ENCODE results near the gene CADM1. TPM values are rescaled to one million over a fixed set of nuclear protein-coding genes. Genes with fewer than 3 reads are reported as not detected.

The CADM1 gene
- total RNA-seq, 1 experiment from 2014 or later, result 0.79 TPM

- Histone ChIP-seq H3K9ac (ENCODE audit: low read length) (no peak overlapping the region), H3K4me2 (ENCODE audit: low read length) (no peak overlapping the region), H3K9me3 (ENCODE audit: control insufficient read depth in 1 of 2, insufficient read depth in 1 of 2, low read depth in 1 of 2, low read length in 2 of 2) (peaks cover 0 to 11% of the 10 kb centered on the region in 2 experiments; a peak in 2 of 4 replicates), H3K4me1 (ENCODE audit: control insufficient read depth in 1 of 2, insufficient read depth in 2 of 2, low read length in 2 of 2) (no peaks in the 10 kb centered on the region), H3K9me2 (ENCODE audit: insufficient read depth) (no peaks in the 10 kb centered on the region), H3K36me3 (ENCODE audit: control insufficient read depth in 1 of 2, insufficient read depth in 2 of 2, low read length in 2 of 2) (no peaks in the 10 kb centered on the region), H3K4me3 (replicated peaks in 1 of 2; ENCODE audit: low read depth in 1 of 2, low read length in 2 of 2) (no peak overlapping the region), H3K27ac (ENCODE audit: low read depth, low read length) (no peak overlapping the region), H3K27me3 (ENCODE audit: insufficient read depth, low read length) (no peaks in the 10 kb centered on the region), H4K20me1 (ENCODE audit: insufficient read depth) (no peaks in the 10 kb centered on the region), H2AFZ (ENCODE audit: low read depth, low read length, poor library complexity, severe bottlenecking) (no peak overlapping the region), H3K79me2 (ENCODE audit: insufficient read depth, low read length) (no peaks in the 10 kb centered on the region)
- RAD21 ChIA-PET (ENCODE audit: low non-redundant PET in 1 of 2, low total read pairs in 2 of 2, uncharacterized antibody in 2 of 2, unreplicated experiment in 2 of 2), result no interaction called here
- DNase-seq (ENCODE audit: low read depth, low spot score) (no peak), ATAC-seq (no peak)
- POLR2A ChIA-PET, result no interaction called here
- no peak for TF ChIP-seq POLR2AphosphoS5 (IDR thresholded peaks at IDR 0.05; ENCODE audit: low read depth, low read length)
- TF ChIP-seq TCF7L2 (IDR thresholded peaks at IDR 0.05; ENCODE audit: borderline replicate concordance, extremely low read depth, insufficient read depth, insufficient read length), result no peak
- no peak for TF ChIP-seq ZFX (IDR thresholded peaks at IDR 0.05)
- TF ChIP-seq, protein P1, sequence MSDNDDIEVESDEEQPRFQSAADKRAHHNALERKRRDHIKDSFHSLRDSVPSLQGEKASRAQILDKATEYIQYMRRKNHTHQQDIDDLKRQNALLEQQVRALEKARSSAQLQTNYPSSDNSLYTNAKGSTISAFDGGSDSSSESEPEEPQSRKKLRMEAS (IDR thresholded peaks at IDR 0.05), result no peak
- no peak for TF ChIP-seq SP1 (IDR thresholded peaks at IDR 0.05; ENCODE audit: low read depth)
- TF ChIP-seq CEBPB (IDR thresholded peaks at IDR 0.05; ENCODE audit: low read depth), result no peak
- TF ChIP-seq SRF (IDR thresholded peaks at IDR 0.05; ENCODE audit: low read depth), result no peak
- TF ChIP-seq POLR2A (IDR thresholded peaks at IDR 0.05; ENCODE audit: borderline replicate concordance, extremely low read depth, insufficient read depth, insufficient read length), result no peak
- TF ChIP-seq EZH2phosphoT487 (IDR thresholded peaks at IDR 0.05; ENCODE audit: borderline replicate concordance), result no peak
- no peak for TF ChIP-seq JUND (IDR thresholded peaks at IDR 0.05)
- TF ChIP-seq SIN3A (IDR thresholded peaks at IDR 0.05; ENCODE audit: low read depth), result no peak
- no peak for TF ChIP-seq FOSL1 (IDR thresholded peaks at IDR 0.05; ENCODE audit: low read depth)
- no peak for TF ChIP-seq YY1 (IDR thresholded peaks at IDR 0.05; ENCODE audit: extremely low read depth, insufficient replicate concordance, low read depth, low read length)
- TF ChIP-seq EGR1 (IDR thresholded peaks at IDR 0.05; ENCODE audit: low read depth), result no peak
- no peak for TF ChIP-seq ELF1 (IDR thresholded peaks at IDR 0.05; ENCODE audit: borderline replicate concordance, low read depth)
- BruUV-seq (replicated peaks), result no TSS peak
- intact Hi-C loops (cut with micrococcal nuclease), result no loop called here
- CTCF ChIA-PET, result no interaction called here
These were observed 34.9 kb downstream of the CADM1 start for GRCh38 chr11:115469361-115469760.

All from HCT116 (cell line).